LNCaP clone FGC (cell line): ENCODE measurements around the gene MRM2.

Experiments
- DNase-seq: peaks from one replicate; pipeline ENCODE4 v3.0.0-alpha.2; 2011; ENCODE audit warnings: low read depth
- H3K4me3 ChIP-seq: 2 replicates; pipeline ENCODE4 v1.5.1; 2011; ENCODE audit warnings: mild to moderate bottlenecking, low read depth, low read length, control low read depth
- TF ChIP-seq, protein P1 (sequence below): IDR thresholded peaks from 2 replicates; pipeline ENCODE4 v1.5.1; 2012; ENCODE audit warnings: mild to moderate bottlenecking; ENCODE audit not compliant: control insufficient read depth, insufficient read depth; ENCODE audit errors: extremely low read depth

Gene MRM2

DNA sequence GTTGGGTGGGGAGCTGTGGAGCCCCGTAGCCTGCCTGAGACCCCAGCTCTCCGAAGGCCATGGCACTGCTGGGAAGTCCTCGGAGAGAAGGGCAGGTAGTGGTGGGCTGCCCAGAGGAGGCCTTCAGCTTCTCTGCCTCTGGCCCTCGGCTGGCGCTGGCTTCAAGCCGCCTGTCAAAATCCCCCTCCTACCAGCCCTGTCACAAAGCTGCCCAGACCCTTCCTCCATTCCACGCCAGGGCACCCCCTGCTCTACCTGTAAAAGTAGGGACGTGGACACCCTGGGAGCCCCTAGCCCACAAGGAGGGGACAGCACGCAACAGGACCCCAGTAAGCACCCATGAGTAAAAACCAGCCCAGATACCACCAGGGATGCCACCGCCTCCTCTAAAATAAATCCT is 40.9 kb downstream of the MRM2 start:
- TF ChIP-seq, protein P1, sequence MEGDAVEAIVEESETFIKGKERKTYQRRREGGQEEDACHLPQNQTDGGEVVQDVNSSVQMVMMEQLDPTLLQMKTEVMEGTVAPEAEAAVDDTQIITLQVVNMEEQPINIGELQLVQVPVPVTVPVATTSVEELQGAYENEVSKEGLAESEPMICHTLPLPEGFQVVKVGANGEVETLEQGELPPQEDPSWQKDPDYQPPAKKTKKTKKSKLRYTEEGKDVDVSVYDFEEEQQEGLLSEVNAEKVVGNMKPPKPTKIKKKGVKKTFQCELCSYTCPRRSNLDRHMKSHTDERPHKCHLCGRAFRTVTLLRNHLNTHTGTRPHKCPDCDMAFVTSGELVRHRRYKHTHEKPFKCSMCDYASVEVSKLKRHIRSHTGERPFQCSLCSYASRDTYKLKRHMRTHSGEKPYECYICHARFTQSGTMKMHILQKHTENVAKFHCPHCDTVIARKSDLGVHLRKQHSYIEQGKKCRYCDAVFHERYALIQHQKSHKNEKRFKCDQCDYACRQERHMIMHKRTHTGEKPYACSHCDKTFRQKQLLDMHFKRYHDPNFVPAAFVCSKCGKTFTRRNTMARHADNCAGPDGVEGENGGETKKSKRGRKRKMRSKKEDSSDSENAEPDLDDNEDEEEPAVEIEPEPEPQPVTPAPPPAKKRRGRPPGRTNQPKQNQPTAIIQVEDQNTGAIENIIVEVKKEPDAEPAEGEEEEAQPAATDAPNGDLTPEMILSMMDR, result no peak
- no peak overlapping the region for H3K4me3 ChIP-seq
- no peak for DNase-seq

DNA sequence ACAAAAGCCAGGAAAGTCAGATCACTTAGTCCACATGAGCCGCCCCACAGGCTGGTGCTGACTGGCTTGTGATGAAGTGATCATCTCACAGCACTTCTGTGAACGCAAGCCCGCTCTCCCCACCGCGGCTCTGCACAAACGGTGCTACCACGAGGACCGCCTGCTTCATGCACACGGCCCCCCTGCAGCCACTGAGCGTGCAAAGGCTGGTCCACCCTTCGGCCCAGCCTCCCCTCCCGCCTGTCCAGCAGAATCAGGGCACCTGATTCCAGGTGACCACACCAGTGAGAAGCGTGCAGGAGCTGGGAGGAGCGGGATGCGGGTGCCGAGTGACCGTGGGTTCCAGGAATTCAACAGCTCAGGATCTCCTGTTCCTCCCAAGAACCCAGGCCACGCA is 41.4 kb downstream of the MRM2 start:
- DNase-seq, result no peak
- TF ChIP-seq, protein P1, result no peak

DNA sequence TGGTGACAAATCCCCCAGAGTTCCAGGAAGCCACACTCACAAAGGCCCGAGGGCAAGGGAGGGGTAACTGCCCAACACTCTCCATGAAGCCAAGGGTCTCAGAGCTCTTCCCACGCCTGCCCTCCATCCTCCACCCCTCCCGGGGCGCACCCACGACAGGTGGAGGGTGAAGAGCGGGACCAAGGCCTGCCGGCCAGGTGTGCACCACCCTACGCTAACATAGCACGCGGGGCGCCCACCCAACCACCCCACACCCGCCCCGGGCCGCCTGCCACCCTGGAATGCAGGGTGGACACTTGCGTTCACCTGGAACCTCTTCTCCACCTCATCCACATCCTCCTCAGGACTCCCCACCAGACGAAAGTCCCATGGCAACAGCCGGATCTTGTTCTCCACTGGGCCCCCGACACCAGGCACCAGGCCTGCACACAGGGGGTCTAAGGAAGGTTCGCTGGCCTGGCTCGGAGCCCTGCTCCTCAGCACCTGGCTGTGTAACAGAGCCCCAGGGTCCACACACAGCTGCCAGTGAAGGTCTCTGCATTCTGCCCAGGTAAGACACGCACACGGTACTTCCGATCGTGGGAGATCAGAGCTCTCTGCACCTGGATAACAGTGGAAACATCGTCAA is 41.9 kb downstream of the MRM2 start:
- TF ChIP-seq, protein P1, result no peak
- no peak for DNase-seq
- H3K4me3 ChIP-seq, result no peak overlapping the region

More for the DNA sequence above, 41.4 kb downstream of the MRM2 start:
- H3K4me3 ChIP-seq, result no peak overlapping the region

DNA sequence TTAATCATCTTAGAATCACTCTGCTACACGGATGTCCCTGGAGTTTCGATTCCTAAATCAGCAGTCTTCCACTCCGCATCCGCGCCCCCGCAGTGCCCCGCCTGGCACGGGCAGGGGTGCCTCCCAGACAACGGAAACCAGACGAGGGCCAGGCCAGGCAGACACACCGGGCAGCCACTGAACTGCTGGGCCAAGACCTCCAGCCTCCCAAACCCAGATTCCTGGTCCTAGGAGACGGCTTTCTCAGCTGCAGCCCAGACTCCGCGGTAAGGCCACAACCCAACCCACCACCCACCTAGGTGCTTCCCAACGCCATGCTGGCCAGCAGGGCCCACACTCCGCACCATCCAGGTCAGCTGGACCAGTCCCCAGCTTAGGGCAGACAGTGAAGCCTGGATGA is 42.5 kb downstream of the MRM2 start:
- TF ChIP-seq, protein P1, result no peak
- no peak overlapping the region for H3K4me3 ChIP-seq
- no peak for DNase-seq

DNA sequence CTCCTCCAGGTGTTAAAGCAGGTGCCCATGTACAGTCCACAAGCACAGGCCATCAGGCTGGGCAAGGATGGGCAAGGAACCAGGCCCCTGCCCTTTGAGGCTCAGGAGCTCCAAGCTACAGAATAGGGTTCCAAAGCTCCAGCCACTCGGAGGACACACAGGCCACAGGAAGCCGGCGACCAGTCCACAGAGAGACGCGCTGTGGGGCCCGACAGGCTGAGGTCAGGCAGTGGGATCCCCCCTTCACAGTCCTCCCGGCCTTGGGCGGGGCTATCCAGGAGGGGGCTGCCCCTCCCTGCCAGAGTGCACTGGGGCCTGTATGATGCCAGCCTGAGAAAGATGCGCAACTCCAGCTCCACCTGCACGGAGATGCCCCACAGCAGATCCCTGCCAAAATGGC is 43.2 kb downstream of the MRM2 start:
- no peak for DNase-seq
- H3K4me3 ChIP-seq, result no peak overlapping the region
- TF ChIP-seq, protein P1, result no peak

DNA sequence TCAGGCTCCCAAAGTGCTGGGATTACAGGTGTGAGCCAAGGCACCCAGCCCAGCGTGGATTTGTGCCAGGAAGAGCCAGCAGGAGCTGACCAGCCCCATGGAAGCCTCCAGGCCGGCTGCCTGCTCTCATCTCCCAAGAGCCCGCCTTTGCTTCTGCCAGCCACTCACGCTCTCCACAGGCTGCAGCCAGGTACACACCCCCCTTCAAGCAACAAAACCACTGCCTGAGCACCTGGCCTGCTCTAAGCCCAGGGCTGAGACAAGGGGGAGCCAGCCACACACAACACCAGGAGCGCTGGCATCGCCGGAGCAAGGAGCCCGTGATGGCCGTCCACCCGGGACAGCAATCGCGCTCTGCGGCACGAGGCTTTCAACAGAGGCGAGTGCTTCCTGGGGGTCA is 43.8 kb downstream of the MRM2 start:
- peak; percentile 85 for DNase-seq
- TF ChIP-seq, protein P1, result no peak
- no peak overlapping the region for H3K4me3 ChIP-seq
